ENCODE measurements around the gene CFAP299. TPM values are rescaled to one million over a fixed set of nuclear protein-coding genes. Genes with fewer than 3 reads are reported as not detected.

Gene CFAP299
- total and polyA plus RNA-seq, 2 donors (not counting 1 experiment from before 2014, with no cell fraction given), result not detected

- WGBS (ENCODE audit: insufficient coverage), result no CpG with 5 or more reads among the region's 5 CpGs
- Histone ChIP-seq H3K79me2 (ENCODE audit: control insufficient read depth, insufficient read depth, low read length) (no peaks in the 10 kb centered on the region), H3K36me3 (replicated peaks in 1 of 2; ENCODE audit: control extremely low read depth in 1 of 2, control insufficient read depth in 1 of 2, extremely low read depth in 1 of 2, insufficient read depth in 2 of 2, low read length in 1 of 2) (no peaks in the 10 kb centered on the region), H3K4me2 (replicated peaks; ENCODE audit: low read depth, low read length, poor library complexity, severe bottlenecking) (no peak overlapping the region), H3K4me3 (ENCODE audit: control extremely low read depth in 1 of 5, extremely low read depth in 1 of 5, insufficient read depth in 1 of 5, low read depth in 2 of 5, low read length in 4 of 5) (no peak overlapping the region), H3K27ac (ENCODE audit: low read length in 2 of 2) (no peak overlapping the region), H3K9me3 (ENCODE audit: control extremely low read depth in 1 of 3, control insufficient read depth in 2 of 3, insufficient read depth in 1 of 3, low read length in 2 of 3) (peaks cover 0 to 1% (median 0%) of the 10 kb centered on the region in 3 donors), H3K27me3 (replicated peaks in 1 of 4; ENCODE audit: control extremely low read depth in 1 of 4, control insufficient read depth in 3 of 4, insufficient read depth in 4 of 4, low read length in 3 of 4) (no peaks in the 10 kb centered on the region), H4K20me1 (ENCODE audit: control insufficient read depth, insufficient read depth, low read length, poor library complexity, severe bottlenecking) (no peaks in the 10 kb centered on the region), H3K9ac (ENCODE audit: low read length) (no peak overlapping the region), H2AFZ (ENCODE audit: insufficient read depth, low read depth, low read length, poor library complexity, severe bottlenecking) (no peak overlapping the region), H3K4me1 (ENCODE audit: control insufficient read depth in 2 of 2, insufficient read depth in 2 of 2, low read length in 2 of 2) (no peaks in the 10 kb centered on the region)
- DNase-seq, result no peak
- ChIA-PET CTCF (no interaction called here), POLR2A (no interaction called here)
- Mint-ChIP-seq H3K4me3 (no peak overlapping the region), H3K27ac (no peak overlapping the region), H3K27me3 (no peaks in the 10 kb centered on the region), H3K9me3 (ENCODE audit: insufficient read depth) (no peaks in the 10 kb centered on the region), H3K4me1 (no peaks in the 10 kb centered on the region)
- no peak for TF ChIP-seq EZH2 (IDR thresholded peaks at IDR 0.05; ENCODE audit: borderline replicate concordance, insufficient read depth, low read depth, low read length, poor library complexity, severe bottlenecking)
- intact Hi-C loops (cut with micrococcal nuclease), result no loop called here
- no peak for ATAC-seq (ENCODE audit: low read depth)
Measured at GRCh38 chr4:80831383-80832361, 496.1 kb downstream of the CFAP299 start.

DNA sequence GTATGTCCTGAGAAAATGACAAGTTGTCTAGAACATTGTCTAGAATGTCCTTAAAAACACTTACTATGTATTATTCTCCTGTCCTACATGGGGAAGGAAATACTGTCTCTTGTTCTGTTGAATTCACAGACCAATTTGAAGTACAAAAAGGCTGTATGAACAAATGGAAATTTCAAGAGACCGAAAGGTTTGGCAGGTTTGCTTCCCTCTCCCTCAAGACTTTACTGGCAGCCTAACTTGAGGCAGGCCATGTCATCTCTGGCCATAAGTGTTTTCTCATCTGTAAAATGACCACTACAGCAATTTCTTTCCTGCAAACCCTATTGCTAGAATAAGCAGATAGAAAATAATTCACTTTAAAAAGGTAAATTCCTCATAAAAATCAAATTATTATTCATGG, 503.8 kb downstream of the CFAP299 start:
- Mint-ChIP-seq H3K4me1 (no peaks in the 10 kb centered on the region), H3K9me3 (ENCODE audit: insufficient read depth) (no peaks in the 10 kb centered on the region), H3K27me3 (no peaks in the 10 kb centered on the region), H3K4me3 (no peak overlapping the region), H3K27ac (no peak overlapping the region)
- no peak for DNase-seq
- Histone ChIP-seq H3K4me2 (replicated peaks; ENCODE audit: low read depth, low read length, poor library complexity, severe bottlenecking) (no peak overlapping the region), H3K9ac (ENCODE audit: low read length) (no peak overlapping the region), H2AFZ (ENCODE audit: insufficient read depth, low read depth, low read length, poor library complexity, severe bottlenecking) (no peak overlapping the region), H3K79me2 (ENCODE audit: control insufficient read depth, insufficient read depth, low read length) (no peaks in the 10 kb centered on the region), H4K20me1 (ENCODE audit: control insufficient read depth, insufficient read depth, low read length, poor library complexity, severe bottlenecking) (no peaks in the 10 kb centered on the region), H3K4me1 (ENCODE audit: control insufficient read depth in 2 of 2, insufficient read depth in 2 of 2, low read length in 2 of 2) (no peaks in the 10 kb centered on the region), H3K36me3 (replicated peaks in 1 of 2; ENCODE audit: control extremely low read depth in 1 of 2, control insufficient read depth in 1 of 2, extremely low read depth in 1 of 2, insufficient read depth in 2 of 2, low read length in 1 of 2) (no peaks in the 10 kb centered on the region), H3K4me3 (ENCODE audit: control extremely low read depth in 1 of 5, extremely low read depth in 1 of 5, insufficient read depth in 1 of 5, low read depth in 2 of 5, low read length in 4 of 5) (no peak overlapping the region), H3K27ac (ENCODE audit: low read length in 2 of 2) (no peak overlapping the region), H3K9me3 (ENCODE audit: control extremely low read depth in 1 of 3, control insufficient read depth in 2 of 3, insufficient read depth in 1 of 3, low read length in 2 of 3) (peaks cover 0 to 2% (median 0%) of the 10 kb centered on the region in 3 donors), H3K27me3 (replicated peaks in 1 of 4; ENCODE audit: control extremely low read depth in 1 of 4, control insufficient read depth in 3 of 4, insufficient read depth in 4 of 4, low read length in 3 of 4) (no peaks in the 10 kb centered on the region)
- TF ChIP-seq, protein P1, sequence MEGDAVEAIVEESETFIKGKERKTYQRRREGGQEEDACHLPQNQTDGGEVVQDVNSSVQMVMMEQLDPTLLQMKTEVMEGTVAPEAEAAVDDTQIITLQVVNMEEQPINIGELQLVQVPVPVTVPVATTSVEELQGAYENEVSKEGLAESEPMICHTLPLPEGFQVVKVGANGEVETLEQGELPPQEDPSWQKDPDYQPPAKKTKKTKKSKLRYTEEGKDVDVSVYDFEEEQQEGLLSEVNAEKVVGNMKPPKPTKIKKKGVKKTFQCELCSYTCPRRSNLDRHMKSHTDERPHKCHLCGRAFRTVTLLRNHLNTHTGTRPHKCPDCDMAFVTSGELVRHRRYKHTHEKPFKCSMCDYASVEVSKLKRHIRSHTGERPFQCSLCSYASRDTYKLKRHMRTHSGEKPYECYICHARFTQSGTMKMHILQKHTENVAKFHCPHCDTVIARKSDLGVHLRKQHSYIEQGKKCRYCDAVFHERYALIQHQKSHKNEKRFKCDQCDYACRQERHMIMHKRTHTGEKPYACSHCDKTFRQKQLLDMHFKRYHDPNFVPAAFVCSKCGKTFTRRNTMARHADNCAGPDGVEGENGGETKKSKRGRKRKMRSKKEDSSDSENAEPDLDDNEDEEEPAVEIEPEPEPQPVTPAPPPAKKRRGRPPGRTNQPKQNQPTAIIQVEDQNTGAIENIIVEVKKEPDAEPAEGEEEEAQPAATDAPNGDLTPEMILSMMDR (IDR thresholded peaks at IDR 0.05), result no peak
- no peak for TF ChIP-seq EZH2 (IDR thresholded peaks at IDR 0.05; ENCODE audit: borderline replicate concordance, insufficient read depth, low read depth, low read length, poor library complexity, severe bottlenecking)
- WGBS (ENCODE audit: insufficient coverage), result no CpG with 5 or more reads among the region's 1 CpG
- intact Hi-C loops (cut with micrococcal nuclease), result no loop called here
- ChIA-PET CTCF (no interaction called here), POLR2A (no interaction called here)
- no peak for ATAC-seq (ENCODE audit: low read depth)
